ENCODE results near the gene NKAIN2.

Gene NKAIN2

DNA sequence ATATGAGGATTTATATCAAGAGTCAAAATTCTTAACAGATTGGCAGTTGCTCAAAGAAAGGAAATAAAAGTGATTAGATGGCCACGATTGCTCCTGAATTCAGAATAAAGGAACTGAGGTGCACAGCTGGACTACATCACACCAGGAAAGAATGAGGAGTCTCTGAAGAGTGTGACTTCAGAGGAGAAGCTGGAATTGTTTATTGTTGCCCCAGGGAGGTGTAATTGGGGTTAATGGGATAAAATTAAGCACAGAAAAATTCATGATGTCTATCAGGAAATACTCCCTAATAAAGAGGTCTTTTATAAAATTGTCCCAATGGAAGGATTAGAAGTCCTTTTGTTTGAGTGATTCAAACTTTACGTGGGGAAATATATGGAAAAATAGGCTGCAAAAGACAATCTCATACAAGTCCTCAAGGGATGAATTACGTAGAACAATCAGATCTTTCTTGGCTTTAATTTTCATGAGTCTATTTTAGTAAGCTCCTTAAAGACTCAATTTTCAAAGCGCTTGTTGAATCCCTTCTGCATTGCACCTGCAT, 950.0 kb downstream of the NKAIN2 start:
- TF ChIP-seq, protein P1, sequence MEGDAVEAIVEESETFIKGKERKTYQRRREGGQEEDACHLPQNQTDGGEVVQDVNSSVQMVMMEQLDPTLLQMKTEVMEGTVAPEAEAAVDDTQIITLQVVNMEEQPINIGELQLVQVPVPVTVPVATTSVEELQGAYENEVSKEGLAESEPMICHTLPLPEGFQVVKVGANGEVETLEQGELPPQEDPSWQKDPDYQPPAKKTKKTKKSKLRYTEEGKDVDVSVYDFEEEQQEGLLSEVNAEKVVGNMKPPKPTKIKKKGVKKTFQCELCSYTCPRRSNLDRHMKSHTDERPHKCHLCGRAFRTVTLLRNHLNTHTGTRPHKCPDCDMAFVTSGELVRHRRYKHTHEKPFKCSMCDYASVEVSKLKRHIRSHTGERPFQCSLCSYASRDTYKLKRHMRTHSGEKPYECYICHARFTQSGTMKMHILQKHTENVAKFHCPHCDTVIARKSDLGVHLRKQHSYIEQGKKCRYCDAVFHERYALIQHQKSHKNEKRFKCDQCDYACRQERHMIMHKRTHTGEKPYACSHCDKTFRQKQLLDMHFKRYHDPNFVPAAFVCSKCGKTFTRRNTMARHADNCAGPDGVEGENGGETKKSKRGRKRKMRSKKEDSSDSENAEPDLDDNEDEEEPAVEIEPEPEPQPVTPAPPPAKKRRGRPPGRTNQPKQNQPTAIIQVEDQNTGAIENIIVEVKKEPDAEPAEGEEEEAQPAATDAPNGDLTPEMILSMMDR (IDR thresholded peaks at IDR 0.05) = no peak
- Histone ChIP-seq H3K36me3 (no peaks in the 10 kb centered on the region), H3K4me1 (no peaks in the 10 kb centered on the region), H3K27ac (no peak overlapping the region), H3K9me3 (no peaks in the 10 kb centered on the region), H3K27me3 (no peaks in the 10 kb centered on the region), H3K4me3 (no peak overlapping the region)
- intact Hi-C loops (cut with DNase I; ENCODE audit: low total_unique reads) = no loop called here
- no peak for DNase-seq

DNA sequence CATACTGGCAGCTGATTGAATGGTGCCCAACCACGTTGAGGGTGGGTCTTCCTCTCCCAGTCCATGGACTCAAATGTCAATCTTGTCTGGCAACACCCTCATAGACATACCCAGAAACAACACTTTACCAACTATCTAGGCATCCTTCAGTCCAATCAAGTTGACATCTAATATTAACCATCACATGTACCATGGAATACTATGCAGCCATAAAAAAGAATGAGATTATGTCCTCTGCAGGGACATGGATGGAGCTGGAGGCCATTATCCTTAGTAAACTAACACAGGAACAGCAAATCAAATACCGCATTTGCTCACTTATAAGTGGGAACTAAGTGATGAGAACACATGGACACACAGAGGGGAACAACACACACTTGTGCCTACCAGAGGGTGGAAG, 951.7 kb downstream of the NKAIN2 start:
- H3K27ac ChIP-seq = no peak overlapping the region
- H3K36me3 ChIP-seq = no peaks in the 10 kb centered on the region
- TF ChIP-seq, protein P1 (IDR thresholded peaks at IDR 0.05) = no peak
- no peaks in the 10 kb centered on the region for H3K27me3 ChIP-seq
- no peaks in the 10 kb centered on the region for H3K4me1 ChIP-seq
- intact Hi-C loops (cut with DNase I; ENCODE audit: low total_unique reads) = no loop called here
- H3K4me3 ChIP-seq = no peak overlapping the region
- no peak for DNase-seq
- H3K9me3 ChIP-seq = no peaks in the 10 kb centered on the region

DNA sequence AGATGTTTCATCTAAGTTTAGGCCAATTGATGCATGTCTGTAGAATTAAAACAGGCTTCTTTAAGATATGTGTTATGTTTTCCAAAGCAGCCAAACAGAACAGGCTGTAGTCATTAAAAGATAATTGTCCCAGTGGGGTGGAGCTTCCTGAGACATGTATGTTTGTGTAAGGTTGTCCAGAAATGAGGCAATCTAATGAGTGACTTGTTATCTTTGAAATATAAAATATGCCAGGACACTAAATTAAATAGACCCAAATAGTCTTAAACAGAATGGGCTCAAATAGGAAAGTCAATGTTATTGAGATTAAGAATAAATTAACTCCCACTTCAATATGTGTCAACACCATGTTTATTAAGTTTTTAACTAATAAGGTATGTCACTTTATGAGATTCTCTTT, 953.9 kb downstream of the NKAIN2 start:
- DNase-seq = no peak

DNA sequence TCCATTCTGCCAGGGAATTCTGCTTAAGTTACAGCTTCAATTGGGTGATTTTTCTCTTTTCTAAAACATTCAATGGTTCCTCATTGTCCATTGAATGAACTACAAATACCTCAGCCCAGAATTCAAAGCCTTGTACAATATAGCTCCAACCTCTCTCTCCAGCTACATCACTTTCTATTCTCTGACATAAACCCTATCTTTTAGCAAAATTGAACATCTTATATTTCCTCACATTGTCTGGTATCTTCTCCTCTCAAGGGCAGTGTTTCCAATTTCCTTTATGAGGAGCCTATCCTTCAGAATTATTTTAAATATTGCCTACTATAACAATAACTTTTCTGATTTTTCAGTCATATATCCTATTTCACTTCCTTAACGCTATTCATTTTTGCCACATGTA, 955.0 kb downstream of the NKAIN2 start:
- H3K4me3 ChIP-seq = no peak overlapping the region
- intact Hi-C loops (cut with DNase I; ENCODE audit: low total_unique reads) = no loop called here
- no peaks in the 10 kb centered on the region for H3K9me3 ChIP-seq
- TF ChIP-seq, protein P1 (IDR thresholded peaks at IDR 0.05) = no peak
- no peak for DNase-seq
- no peaks in the 10 kb centered on the region for H3K27me3 ChIP-seq
- H3K4me1 ChIP-seq = no peaks in the 10 kb centered on the region
- no peaks in the 10 kb centered on the region for H3K36me3 ChIP-seq
- no peak overlapping the region for H3K27ac ChIP-seq

More for the DNA sequence above, 953.9 kb downstream of the NKAIN2 start:
- intact Hi-C loops (cut with DNase I; ENCODE audit: low total_unique reads) = no loop called here
- H3K27ac ChIP-seq = no peak overlapping the region
- H3K4me1 ChIP-seq = no peaks in the 10 kb centered on the region
- no peak overlapping the region for H3K4me3 ChIP-seq
- TF ChIP-seq, protein P1 (IDR thresholded peaks at IDR 0.05) = no peak
- H3K36me3 ChIP-seq = no peaks in the 10 kb centered on the region
- no peaks in the 10 kb centered on the region for H3K27me3 ChIP-seq
- no peaks in the 10 kb centered on the region for H3K9me3 ChIP-seq

DNA sequence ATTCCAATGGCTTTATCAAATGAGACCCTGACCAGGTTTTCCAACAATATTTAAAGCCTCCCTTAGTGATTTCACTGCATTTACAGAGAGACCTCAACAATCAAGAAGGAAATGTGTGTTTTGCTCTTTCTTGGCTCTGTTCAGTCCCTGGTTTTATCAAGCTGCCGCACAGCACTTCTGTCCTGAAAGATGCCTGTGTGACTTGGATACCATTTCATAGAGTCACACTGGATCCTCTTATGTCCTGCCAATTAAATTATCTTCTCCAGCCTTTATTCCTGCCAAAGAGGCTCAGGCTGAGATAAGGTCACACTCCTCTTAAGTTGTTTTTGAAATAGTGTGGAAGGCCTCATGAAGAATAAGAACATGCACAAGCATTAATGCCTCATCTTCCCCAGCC, 961.6 kb downstream of the NKAIN2 start:
- Histone ChIP-seq H3K27ac (no peak overlapping the region), H3K36me3 (no peaks in the 10 kb centered on the region), H3K27me3 (no peaks in the 10 kb centered on the region), H3K4me1 (no peaks in the 10 kb centered on the region), H3K4me3 (no peak overlapping the region), H3K9me3 (no peaks in the 10 kb centered on the region)
- no peak for DNase-seq
- TF ChIP-seq, protein P1 (IDR thresholded peaks at IDR 0.05) = no peak
- intact Hi-C loops (cut with DNase I; ENCODE audit: low total_unique reads) = no loop called here

DNA sequence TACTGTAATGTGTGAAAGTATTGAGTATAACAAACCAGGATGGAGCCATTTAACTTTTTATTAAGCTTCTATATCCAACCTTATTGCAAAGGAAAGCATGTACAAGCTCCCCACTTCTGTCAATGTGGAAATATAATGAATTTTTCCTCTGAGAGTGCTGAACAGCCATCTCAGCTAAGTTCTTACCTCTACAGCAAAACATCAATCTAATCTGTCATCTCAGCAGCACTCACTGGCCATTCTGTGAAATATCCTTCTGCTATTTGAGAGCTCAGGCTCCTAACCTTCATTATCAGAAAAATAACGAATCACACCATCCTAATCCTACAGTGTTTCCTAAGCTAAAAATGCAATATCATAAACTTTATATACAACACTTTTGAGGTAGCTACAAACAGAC, 964.6 kb downstream of the NKAIN2 start:
- Histone ChIP-seq H3K27me3 (no peaks in the 10 kb centered on the region), H3K4me1 (no peaks in the 10 kb centered on the region), H3K27ac (no peak overlapping the region), H3K4me3 (no peak overlapping the region), H3K36me3 (no peaks in the 10 kb centered on the region), H3K9me3 (no peaks in the 10 kb centered on the region)
- DNase-seq = no peak
- intact Hi-C loops (cut with DNase I; ENCODE audit: low total_unique reads) = no loop called here
- TF ChIP-seq, protein P1 (IDR thresholded peaks at IDR 0.05) = no peak

All from tibial artery (tissue), 4 donors.